CD4-positive, alpha-beta T cell (primary cell): ENCODE results near the gene INTS6. TPM values are rescaled to one million over a fixed set of nuclear protein-coding genes. Genes with fewer than 3 reads are reported as not detected.

Source experiments
- ATAC-seq: fragments of 200-7000 bp; cut with Tn5 transposase; one replicate; pipeline ENCODE4 v1.10.0; 2022; ENCODE audit warnings: mild to moderate bottlenecking; ENCODE audit not compliant: poor library complexity
- CTCF ChIA-PET: fragments of 350-600 bp; sonication (Branson Sonifier 250); formaldehyde crosslinking; loops from one replicate; lab custom pipeline; 2021; ENCODE audit warnings: antibody characterized with exemption, inconsistent platforms; lab: Charles Lee
- POLR2A ChIA-PET: fragments of 350-600 bp; sonication (Branson Sonifier 250); formaldehyde crosslinking; loops from one replicate; lab custom pipeline; 2021; ENCODE audit warnings: antibody characterized with exemption, inconsistent platforms; lab: Charles Lee
- DNase-seq, 14 experiments: peaks; one replicate each; pipeline ENCODE4 v3.0.0-alpha.2; 2013 to 2020; ENCODE audit warnings: mixed read lengths in 2 of 14
- H3K27ac ChIP-seq, 2 donors: one replicate each; pipeline versions ENCODE4 v1.5.1 to v1.7.0; 2013; ENCODE audit warnings: low read length in 2 of 2, low read depth in 1 of 2, mild to moderate bottlenecking in 1 of 2
- H3K27me3 ChIP-seq, 2 experiments: 1 replicate in 1 of 2; 2 replicates in 1 of 2; pipeline versions ENCODE4 v1.6.1 to v1.7.0; 2013; ENCODE audit warnings: low read length in 2 of 2, control low read depth in 1 of 2, mild to moderate bottlenecking in 1 of 2, moderate library complexity in 1 of 2; ENCODE audit not compliant: insufficient read depth in 2 of 2, control insufficient read depth in 1 of 2
- H3K36me3 ChIP-seq: one replicate; pipeline ENCODE4 v1.6.1; 2013; ENCODE audit warnings: low read length, control low read depth; ENCODE audit not compliant: insufficient read depth
- H3K4me1 ChIP-seq: one replicate; pipeline ENCODE4 v1.6.1; 2013; ENCODE audit warnings: low read length, control low read depth; ENCODE audit not compliant: insufficient read depth
- H3K4me3 ChIP-seq: one replicate; pipeline ENCODE4 v1.5.1; 2013; ENCODE audit warnings: mild to moderate bottlenecking, low read length, moderate library complexity
- H3K9me3 ChIP-seq, 2 experiments: 1 replicate in 1 of 2; 2 replicates in 1 of 2; pipeline versions ENCODE4 v1.6.1 to v1.7.0; 2013; ENCODE audit warnings: low read length in 2 of 2, mild to moderate bottlenecking in 2 of 2, control low read depth in 1 of 2, moderate library complexity in 1 of 2; ENCODE audit not compliant: control insufficient read depth in 1 of 2, insufficient read depth in 1 of 2
- H3K27ac Mint-ChIP-seq: one replicate; pipeline ENCODE4 v1.8.0; 2020; ENCODE audit warnings: mixed read lengths
- H3K27me3 Mint-ChIP-seq: one replicate; pipeline ENCODE4 v1.8.0; 2021; ENCODE audit warnings: mixed read lengths
- H3K36me3 Mint-ChIP-seq: one replicate; pipeline ENCODE4 v1.8.0; 2021; ENCODE audit warnings: low read depth, mixed read lengths
- H3K4me1 Mint-ChIP-seq: one replicate; pipeline ENCODE4 v1.8.0; 2021; ENCODE audit warnings: low read depth, mixed read lengths
- H3K4me3 Mint-ChIP-seq: one replicate; pipeline ENCODE4 v1.8.0; 2020; ENCODE audit warnings: mild to moderate bottlenecking, mixed read lengths
- H3K9me3 Mint-ChIP-seq: one replicate; pipeline ENCODE4 v1.8.0; 2020; ENCODE audit warnings: mixed read lengths
- intact Hi-C, 2 experiments: fragments of 100-400 bp; cut with DNase I in 1 of 2; cut with micrococcal nuclease in 1 of 2; formaldehyde crosslinking; loops; one replicate each; pipeline versions ENCODE4 v1.15.1 to v1.9.0; 2023 to 2025; cut with DNase I, micrococcal nuclease
- total RNA-seq, 174 experiments: library from RNA in 2 of 174; stranded (reverse) in 2 of 174; gene quantifications; one replicate each; pipeline ENCODE4 v1.2.3 and lab custom pipeline; 2021 to 2026
- TF ChIP-seq, protein P1 (sequence below): fragments of 200-600 bp; IDR thresholded peaks from one replicate; pipeline ENCODE4 v1.8.0; 2022; ENCODE audit warnings: antibody characterized with exemption, mild to moderate bottlenecking

The INTS6 gene
- total RNA-seq, 2 experiments from 2014 or later, result 40.8 to 45.8 TPM

DNA sequence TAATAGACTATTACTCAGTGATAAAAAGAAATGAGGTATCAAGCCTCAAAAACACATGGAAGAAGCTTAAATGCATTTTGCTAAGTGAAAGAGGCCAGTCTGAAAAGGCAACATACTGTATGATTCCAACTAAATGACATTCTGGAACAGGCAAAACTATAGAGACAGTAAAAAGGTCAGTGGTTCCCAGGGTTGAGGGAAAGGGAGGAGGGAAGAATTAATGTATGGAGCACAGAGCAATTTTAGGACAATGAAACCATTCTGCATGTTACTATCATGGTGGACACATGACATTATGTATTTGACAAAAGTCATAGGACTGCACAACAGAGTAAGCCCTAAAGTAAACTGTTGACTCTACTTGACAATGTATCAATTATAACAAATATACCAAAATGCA is 119.0 kb downstream of the INTS6 start:
- Mint-ChIP-seq H3K27ac (no peak overlapping the region), H3K9me3 (no peaks in the 10 kb centered on the region), H3K4me1 (peaks cover 20% of the 10 kb centered on the region), H3K27me3 (no peaks in the 10 kb centered on the region), H3K36me3 (no peaks in the 10 kb centered on the region), H3K4me3 (no peak overlapping the region)
- no peaks in the 10 kb centered on the region for H3K27me3 ChIP-seq
- ATAC-seq, result no peak
- no peaks in the 10 kb centered on the region for H3K36me3 ChIP-seq
- TF ChIP-seq, protein P1, sequence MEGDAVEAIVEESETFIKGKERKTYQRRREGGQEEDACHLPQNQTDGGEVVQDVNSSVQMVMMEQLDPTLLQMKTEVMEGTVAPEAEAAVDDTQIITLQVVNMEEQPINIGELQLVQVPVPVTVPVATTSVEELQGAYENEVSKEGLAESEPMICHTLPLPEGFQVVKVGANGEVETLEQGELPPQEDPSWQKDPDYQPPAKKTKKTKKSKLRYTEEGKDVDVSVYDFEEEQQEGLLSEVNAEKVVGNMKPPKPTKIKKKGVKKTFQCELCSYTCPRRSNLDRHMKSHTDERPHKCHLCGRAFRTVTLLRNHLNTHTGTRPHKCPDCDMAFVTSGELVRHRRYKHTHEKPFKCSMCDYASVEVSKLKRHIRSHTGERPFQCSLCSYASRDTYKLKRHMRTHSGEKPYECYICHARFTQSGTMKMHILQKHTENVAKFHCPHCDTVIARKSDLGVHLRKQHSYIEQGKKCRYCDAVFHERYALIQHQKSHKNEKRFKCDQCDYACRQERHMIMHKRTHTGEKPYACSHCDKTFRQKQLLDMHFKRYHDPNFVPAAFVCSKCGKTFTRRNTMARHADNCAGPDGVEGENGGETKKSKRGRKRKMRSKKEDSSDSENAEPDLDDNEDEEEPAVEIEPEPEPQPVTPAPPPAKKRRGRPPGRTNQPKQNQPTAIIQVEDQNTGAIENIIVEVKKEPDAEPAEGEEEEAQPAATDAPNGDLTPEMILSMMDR, result no peak
- no peak for DNase-seq
- ChIA-PET POLR2A (no interaction called here), CTCF (no interaction called here)
- peaks cover 6% of the 10 kb centered on the region for H3K4me1 ChIP-seq
- H3K27ac ChIP-seq, result no peak overlapping the region
- intact Hi-C loops, result no loop called here
- no peak overlapping the region for H3K4me3 ChIP-seq
- no peaks in the 10 kb centered on the region for H3K9me3 ChIP-seq

DNA sequence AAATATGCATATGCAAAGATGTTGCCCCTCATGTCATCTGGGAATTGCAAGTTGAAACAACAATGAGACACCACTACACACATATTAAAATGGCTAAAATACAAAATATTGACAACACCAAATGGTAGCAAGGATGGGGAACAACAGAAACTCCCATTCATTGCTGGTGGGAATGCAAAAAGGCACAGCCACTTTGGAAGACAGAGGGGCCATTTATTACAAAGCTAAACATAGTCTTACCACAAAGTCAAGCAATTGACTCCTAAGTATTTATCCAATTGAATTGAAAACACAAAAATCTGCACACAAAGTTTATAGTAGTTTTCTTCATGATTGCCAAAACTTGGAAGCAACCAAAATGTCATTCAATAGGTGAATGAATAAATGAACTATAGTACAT is 119.4 kb downstream of the INTS6 start:
- H3K36me3 Mint-ChIP-seq, result no peaks in the 10 kb centered on the region
- Histone ChIP-seq H3K4me1 (peaks cover 6% of the 10 kb centered on the region), H3K4me3 (no peak overlapping the region), H3K27me3 (no peaks in the 10 kb centered on the region), H3K9me3 (no peaks in the 10 kb centered on the region), H3K36me3 (no peaks in the 10 kb centered on the region), H3K27ac (no peak overlapping the region)
- ChIA-PET POLR2A (no interaction called here), CTCF (interaction anchor here (1.0 kb wide), 1 partner anchor 47 kb away, joined by 3 read pairs; no protein-coding TSS in a partner anchor)
- no peaks in the 10 kb centered on the region for H3K9me3 Mint-ChIP-seq
- no peak overlapping the region for H3K4me3 Mint-ChIP-seq
- intact Hi-C loops, result no loop called here
- H3K27me3 Mint-ChIP-seq, result no peaks in the 10 kb centered on the region
- H3K4me1 Mint-ChIP-seq, result peaks cover 20% of the 10 kb centered on the region
- H3K27ac Mint-ChIP-seq, result no peak overlapping the region
- DNase-seq, result no peak
- ATAC-seq, result no peak
- TF ChIP-seq, protein P1, result no peak

DNA sequence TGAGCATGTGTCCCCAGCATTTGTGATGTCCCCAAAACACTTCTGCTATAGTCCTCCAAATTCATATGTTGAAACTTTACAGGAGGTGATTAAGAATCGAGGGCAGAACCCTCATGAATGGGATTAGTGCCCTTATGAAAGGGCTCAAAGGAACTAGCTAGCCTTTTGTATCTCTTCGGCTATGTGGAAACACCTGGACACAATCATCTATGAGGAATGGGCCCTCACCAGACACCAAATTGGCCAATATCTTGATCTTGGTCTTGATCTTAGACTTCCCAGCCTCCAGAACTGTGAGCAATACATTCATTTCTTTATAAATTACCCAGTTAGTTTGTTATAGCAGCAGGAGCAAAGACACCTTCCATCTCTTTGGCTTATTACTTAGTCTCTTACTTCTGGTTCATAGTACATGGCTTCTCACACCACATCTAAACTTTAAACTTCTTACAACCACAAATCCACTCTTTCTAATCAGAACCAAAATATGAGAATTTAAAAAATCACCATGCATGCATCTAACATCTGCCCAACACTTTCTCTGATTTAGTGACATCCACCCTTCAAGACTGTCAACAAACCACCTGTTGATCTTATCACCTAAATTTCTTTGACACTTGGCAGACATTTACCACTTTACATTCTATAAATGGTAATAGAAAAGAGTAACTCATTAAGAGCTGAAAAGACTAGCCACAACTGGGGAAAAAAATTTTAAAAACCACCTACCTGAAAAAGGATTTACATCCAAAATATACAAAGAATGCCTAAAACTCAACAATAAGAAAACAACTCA is 120.1 kb downstream of the INTS6 start:
- CTCF ChIA-PET, result interaction anchor here (1.0 kb wide), 1 partner anchor 47 kb away, joined by 3 read pairs; no protein-coding TSS in a partner anchor
- DNase-seq, result no peak
- no peaks in the 10 kb centered on the region for H3K27me3 Mint-ChIP-seq
- H3K27ac Mint-ChIP-seq, result no peak overlapping the region
- peaks cover 20% of the 10 kb centered on the region for H3K4me1 Mint-ChIP-seq
- Histone ChIP-seq H3K36me3 (no peaks in the 10 kb centered on the region), H3K9me3 (no peaks in the 10 kb centered on the region), H3K4me3 (no peak overlapping the region), H3K27me3 (no peaks in the 10 kb centered on the region), H3K4me1 (peaks cover 6% of the 10 kb centered on the region), H3K27ac (no peak overlapping the region)
- no peaks in the 10 kb centered on the region for H3K36me3 Mint-ChIP-seq
- ATAC-seq, result no peak
- POLR2A ChIA-PET, result no interaction called here
- TF ChIP-seq, protein P1, result no peak
- no peaks in the 10 kb centered on the region for H3K9me3 Mint-ChIP-seq
- intact Hi-C loops, result no loop called here
- H3K4me3 Mint-ChIP-seq, result no peak overlapping the region
